ENCODE measurements around the gene WDR91.

Gene WDR91

DNA sequence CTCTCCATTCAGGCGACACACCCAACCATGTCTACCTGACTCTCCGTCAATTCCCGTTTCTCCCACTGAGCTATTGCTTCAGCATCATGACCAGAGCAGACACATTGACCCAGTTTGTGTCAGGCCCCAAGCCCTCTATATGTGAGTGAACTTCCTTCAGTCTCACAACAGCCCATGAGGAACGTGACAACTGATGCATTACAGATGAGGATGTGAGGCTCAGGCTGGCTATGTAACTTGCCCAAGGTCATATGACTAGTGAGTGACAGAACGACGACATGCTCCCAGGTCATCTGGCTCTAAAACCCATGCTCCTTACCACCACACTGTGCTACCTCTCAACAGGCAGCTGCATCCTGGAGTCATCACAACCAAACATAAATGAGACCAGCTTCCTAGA, 59.8 kb downstream of the WDR91 start:
- peaks cover 8% of the 10 kb centered on the region; the same call in 1 of the 2 replicates for H3K9me3 ChIP-seq (ENCODE audit: insufficient read depth, low read depth, low read length)
- H3K79me2 ChIP-seq (ENCODE audit: insufficient read depth, low read length), result no peaks in the 10 kb centered on the region
- TF ChIP-seq CTCF (conservative IDR thresholded peaks at IDR 0.05; ENCODE audit: low read length) (no peak), EZH2phosphoT487 (IDR thresholded peaks at IDR 0.05; ENCODE audit: borderline replicate concordance) (no peak)
- no peaks in the 10 kb centered on the region for H3K9me2 ChIP-seq (replicated peaks; ENCODE audit: low read depth, low read length)
- H3K27me3 ChIP-seq (ENCODE audit: insufficient read depth, low read length, poor library complexity, severe bottlenecking), result no peaks in the 10 kb centered on the region
- no peaks in the 10 kb centered on the region for H3K36me3 ChIP-seq (ENCODE audit: insufficient read depth, low read length)
- H3K9ac ChIP-seq (ENCODE audit: low read depth, low read length, poor library complexity, severe bottlenecking), result no peak overlapping the region
- H3K4me1 ChIP-seq (ENCODE audit: insufficient read depth, low read length, poor library complexity, severe bottlenecking), result peaks cover 4% of the 10 kb centered on the region
- H3K4me2 ChIP-seq (ENCODE audit: low read depth, low read length, poor library complexity, severe bottlenecking), result no peak overlapping the region
- no peak overlapping the region for H2AFZ ChIP-seq (ENCODE audit: low read length)
- no peaks in the 10 kb centered on the region for H3F3A ChIP-seq (ENCODE audit: low read depth)
- no peak overlapping the region for H3K4me3 ChIP-seq (ENCODE audit: low read length, poor library complexity, severe bottlenecking)
- H4K20me1 ChIP-seq (ENCODE audit: insufficient read depth, low read length, poor library complexity, severe bottlenecking), result no peaks in the 10 kb centered on the region

DNA sequence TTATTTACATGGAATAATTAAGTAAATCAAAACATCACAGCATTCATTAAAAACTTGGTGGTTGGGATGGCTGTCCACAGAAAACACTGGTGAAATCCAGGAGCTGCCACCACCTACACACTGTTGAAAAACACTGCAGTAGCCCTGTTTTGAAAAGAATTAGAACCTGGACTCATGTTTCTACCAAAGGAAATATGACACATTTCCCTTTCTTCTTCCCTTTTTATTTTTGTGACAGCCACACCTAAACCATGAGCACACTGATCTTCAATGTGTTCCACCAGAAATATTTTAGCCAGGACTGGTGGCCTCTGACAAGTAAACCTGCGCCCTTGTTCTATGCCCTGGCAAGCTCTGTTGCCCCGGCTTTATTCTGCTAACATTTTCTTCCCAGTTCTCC, 60.2 kb downstream of the WDR91 start:
- no peak overlapping the region for H3K4me2 ChIP-seq (ENCODE audit: low read depth, low read length, poor library complexity, severe bottlenecking)
- no peak overlapping the region for H3K4me3 ChIP-seq (ENCODE audit: low read length, poor library complexity, severe bottlenecking)
- no peaks in the 10 kb centered on the region for H3K79me2 ChIP-seq (ENCODE audit: insufficient read depth, low read length)

DNA sequence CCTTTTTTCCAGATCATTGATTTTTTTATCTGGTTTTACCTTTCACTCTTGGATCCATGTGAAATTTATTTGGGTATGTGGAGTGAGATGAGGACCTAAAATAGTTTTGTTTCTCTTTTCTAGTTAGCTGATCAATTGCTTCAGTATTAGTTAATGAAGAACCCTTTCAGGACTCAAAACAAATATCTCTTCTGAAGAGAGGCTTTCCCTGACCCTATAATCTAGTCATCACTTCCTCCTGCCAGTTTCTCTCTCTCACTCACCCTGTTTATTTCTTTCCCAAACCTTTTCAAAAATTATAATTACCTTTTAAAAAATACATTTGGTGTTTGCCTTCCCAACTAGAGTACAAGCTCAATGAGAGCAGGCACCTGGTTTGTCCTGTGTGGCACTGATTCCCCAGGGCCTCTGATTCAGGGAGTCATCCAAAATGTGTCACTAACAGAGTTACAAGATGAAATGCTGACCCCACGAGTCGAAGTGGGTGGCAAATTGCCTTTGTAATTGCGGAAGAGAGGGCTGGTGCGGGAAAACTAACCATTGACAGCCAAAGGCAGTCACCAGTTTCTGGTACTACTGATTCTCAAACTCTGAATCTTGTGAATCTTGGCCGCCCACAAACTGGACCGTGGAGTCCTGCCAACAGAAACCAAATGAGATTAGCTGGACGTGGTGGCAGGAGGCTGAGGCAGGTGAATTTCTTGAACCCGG, 61.1 kb downstream of the WDR91 start:
- no peak overlapping the region for H2AFZ ChIP-seq (ENCODE audit: low read length)
- no peaks in the 10 kb centered on the region for H4K20me1 ChIP-seq (ENCODE audit: insufficient read depth, low read length, poor library complexity, severe bottlenecking)
- H3K36me3 ChIP-seq (ENCODE audit: insufficient read depth, low read length), result no peaks in the 10 kb centered on the region
- H3F3A ChIP-seq (ENCODE audit: low read depth), result no peaks in the 10 kb centered on the region
- H3K9ac ChIP-seq (ENCODE audit: low read depth, low read length, poor library complexity, severe bottlenecking), result no peak overlapping the region
- no peaks in the 10 kb centered on the region for H3K79me2 ChIP-seq (ENCODE audit: insufficient read depth, low read length)
- H3K4me3 ChIP-seq (ENCODE audit: low read length, poor library complexity, severe bottlenecking), result no peak overlapping the region
- H3K27me3 ChIP-seq (ENCODE audit: insufficient read depth, low read length, poor library complexity, severe bottlenecking), result no peaks in the 10 kb centered on the region
- H3K9me2 ChIP-seq (replicated peaks; ENCODE audit: low read depth, low read length), result no peaks in the 10 kb centered on the region
- H3K4me2 ChIP-seq (ENCODE audit: low read depth, low read length, poor library complexity, severe bottlenecking), result no peak overlapping the region
- peaks cover 4% of the 10 kb centered on the region for H3K4me1 ChIP-seq (ENCODE audit: insufficient read depth, low read length, poor library complexity, severe bottlenecking)
- TF ChIP-seq CTCF (conservative IDR thresholded peaks at IDR 0.05; ENCODE audit: low read length), result no peak
- no peak for TF ChIP-seq EZH2phosphoT487 (IDR thresholded peaks at IDR 0.05; ENCODE audit: borderline replicate concordance)
- no peaks in the 10 kb centered on the region; the same call in 1 of the 2 replicates for H3K9me3 ChIP-seq (ENCODE audit: insufficient read depth, low read depth, low read length)

More for the DNA sequence above, 60.2 kb downstream of the WDR91 start:
- Histone ChIP-seq H3K27me3 (ENCODE audit: insufficient read depth, low read length, poor library complexity, severe bottlenecking) (no peaks in the 10 kb centered on the region), H3K9me2 (replicated peaks; ENCODE audit: low read depth, low read length) (no peaks in the 10 kb centered on the region), H3K36me3 (ENCODE audit: insufficient read depth, low read length) (no peaks in the 10 kb centered on the region), H3K9me3 (ENCODE audit: insufficient read depth, low read depth, low read length) (peaks cover 4% of the 10 kb centered on the region; the same call in 1 of the 2 replicates), H2AFZ (ENCODE audit: low read length) (no peak overlapping the region), H3F3A (ENCODE audit: low read depth) (no peaks in the 10 kb centered on the region), H3K4me1 (ENCODE audit: insufficient read depth, low read length, poor library complexity, severe bottlenecking) (peaks cover 4% of the 10 kb centered on the region), H3K9ac (ENCODE audit: low read depth, low read length, poor library complexity, severe bottlenecking) (no peak overlapping the region), H4K20me1 (ENCODE audit: insufficient read depth, low read length, poor library complexity, severe bottlenecking) (no peaks in the 10 kb centered on the region)
- no peak for TF ChIP-seq CTCF (conservative IDR thresholded peaks at IDR 0.05; ENCODE audit: low read length)
- no peak for TF ChIP-seq EZH2phosphoT487 (IDR thresholded peaks at IDR 0.05; ENCODE audit: borderline replicate concordance)
